D721Med (cell line): ENCODE results near the gene FLT4.

ENCODE experiments used
- DNase-seq: peaks from one replicate; pipeline ENCODE4 v3.0.0; 2011; ENCODE audit warnings: low spot score; ENCODE audit not compliant: insufficient read length
- FAIRE-seq: peaks from 2 replicates; lab custom pipeline; 2011; peaks lifted over from hg19 to GRCh38; lab: Jason Lieb, UNC
- TF ChIP-seq, protein P1 (sequence below): IDR thresholded peaks from 2 replicates; pipeline ENCODE4 v1.5.1; 2012; ENCODE audit warnings: mild to moderate bottlenecking, control low read depth; ENCODE audit not compliant: insufficient read depth; ENCODE audit errors: missing control alignments

FLT4 gene

DNA sequence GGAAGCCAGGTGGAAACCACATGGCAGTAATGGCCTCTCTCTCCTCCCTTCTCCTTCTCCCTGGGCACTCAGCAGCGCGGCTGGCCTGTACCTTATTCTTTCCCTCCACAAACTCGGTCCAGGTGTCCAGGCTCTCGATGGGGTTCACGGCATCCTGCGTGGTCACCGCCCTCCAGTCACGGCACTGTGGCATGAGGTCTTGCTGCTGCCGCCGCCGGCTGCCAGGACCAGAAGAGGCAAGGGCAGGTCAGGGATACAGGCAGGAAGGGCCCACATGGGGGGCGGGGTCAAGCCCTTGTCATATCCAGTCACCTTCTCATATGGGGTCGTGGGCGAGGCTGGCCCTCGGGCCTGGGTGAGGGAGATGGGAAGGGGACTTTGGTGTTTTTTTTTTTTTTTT is 25.6 kb downstream of the FLT4 start:
- DNase-seq (no peak), FAIRE-seq (no peak)
- TF ChIP-seq, protein P1, sequence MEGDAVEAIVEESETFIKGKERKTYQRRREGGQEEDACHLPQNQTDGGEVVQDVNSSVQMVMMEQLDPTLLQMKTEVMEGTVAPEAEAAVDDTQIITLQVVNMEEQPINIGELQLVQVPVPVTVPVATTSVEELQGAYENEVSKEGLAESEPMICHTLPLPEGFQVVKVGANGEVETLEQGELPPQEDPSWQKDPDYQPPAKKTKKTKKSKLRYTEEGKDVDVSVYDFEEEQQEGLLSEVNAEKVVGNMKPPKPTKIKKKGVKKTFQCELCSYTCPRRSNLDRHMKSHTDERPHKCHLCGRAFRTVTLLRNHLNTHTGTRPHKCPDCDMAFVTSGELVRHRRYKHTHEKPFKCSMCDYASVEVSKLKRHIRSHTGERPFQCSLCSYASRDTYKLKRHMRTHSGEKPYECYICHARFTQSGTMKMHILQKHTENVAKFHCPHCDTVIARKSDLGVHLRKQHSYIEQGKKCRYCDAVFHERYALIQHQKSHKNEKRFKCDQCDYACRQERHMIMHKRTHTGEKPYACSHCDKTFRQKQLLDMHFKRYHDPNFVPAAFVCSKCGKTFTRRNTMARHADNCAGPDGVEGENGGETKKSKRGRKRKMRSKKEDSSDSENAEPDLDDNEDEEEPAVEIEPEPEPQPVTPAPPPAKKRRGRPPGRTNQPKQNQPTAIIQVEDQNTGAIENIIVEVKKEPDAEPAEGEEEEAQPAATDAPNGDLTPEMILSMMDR: no peak

DNA sequence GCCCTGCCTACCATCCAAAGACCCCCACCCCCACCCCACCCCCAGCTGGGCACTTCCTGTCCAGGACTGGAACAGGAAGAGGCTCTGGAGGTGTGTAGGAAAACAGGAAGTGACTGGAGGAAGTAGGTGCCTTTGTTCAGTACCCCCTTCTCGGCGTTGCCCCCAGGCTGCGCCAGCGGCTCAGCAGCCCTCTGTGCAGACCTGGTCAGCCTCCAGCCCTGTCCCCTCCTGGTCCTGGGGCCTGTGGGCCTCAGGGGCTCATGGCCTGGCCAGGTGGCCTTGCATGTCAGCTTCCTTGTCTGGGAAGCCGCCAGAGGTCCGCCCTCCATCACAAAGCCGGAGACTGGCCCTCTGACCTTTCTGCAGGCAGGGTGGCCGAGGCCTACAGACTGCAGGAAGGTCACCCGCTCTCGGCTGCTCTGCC is 26.0 kb downstream of the FLT4 start:
- TF ChIP-seq, protein P1: no peak
- DNase-seq: no peak
- no peak for FAIRE-seq

DNA sequence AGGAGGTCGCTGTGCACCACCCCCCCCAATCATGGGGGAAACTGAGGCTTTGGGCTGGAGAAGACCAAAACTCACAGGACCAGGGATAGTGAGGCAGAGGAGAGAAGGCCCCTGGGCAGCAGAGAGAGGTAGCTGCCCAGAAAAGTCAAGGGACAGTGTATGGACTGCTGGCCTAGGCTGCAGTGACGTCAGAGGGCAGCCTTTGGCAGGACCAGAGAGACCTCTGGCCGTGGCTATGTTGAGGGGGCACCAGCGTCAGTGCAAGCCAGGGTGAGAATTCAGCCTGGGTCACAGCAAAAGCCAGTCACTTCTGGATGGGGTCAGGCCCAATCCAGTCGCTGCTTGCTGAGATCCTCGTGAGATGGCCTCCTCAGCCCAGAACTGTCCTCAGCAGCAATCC is 26.5 kb downstream of the FLT4 start:
- FAIRE-seq: no peak
- no peak for DNase-seq
- TF ChIP-seq, protein P1: no peak

DNA sequence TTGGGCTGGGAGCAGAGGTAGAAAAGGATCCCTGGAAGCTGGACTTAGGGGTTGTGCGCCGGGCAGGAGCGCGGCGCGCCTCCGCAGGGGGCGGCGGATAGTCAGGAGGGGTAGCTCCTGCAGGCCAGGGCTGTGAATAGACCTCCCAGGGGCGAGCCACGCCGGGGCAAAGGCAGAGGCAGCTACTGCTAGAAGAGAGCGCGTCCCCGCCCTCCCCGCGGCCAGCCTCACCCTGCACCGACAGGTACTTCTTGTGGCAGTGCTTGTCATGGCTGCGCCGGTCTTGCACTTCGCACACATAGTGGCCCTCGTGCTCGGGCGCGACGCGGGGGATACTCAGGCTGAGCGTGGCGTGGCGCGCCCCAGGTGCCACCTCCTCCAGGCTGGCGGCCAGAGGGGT is 28.1 kb downstream of the FLT4 start:
- no peak for DNase-seq
- no peak for FAIRE-seq
- TF ChIP-seq, protein P1: no peak

DNA sequence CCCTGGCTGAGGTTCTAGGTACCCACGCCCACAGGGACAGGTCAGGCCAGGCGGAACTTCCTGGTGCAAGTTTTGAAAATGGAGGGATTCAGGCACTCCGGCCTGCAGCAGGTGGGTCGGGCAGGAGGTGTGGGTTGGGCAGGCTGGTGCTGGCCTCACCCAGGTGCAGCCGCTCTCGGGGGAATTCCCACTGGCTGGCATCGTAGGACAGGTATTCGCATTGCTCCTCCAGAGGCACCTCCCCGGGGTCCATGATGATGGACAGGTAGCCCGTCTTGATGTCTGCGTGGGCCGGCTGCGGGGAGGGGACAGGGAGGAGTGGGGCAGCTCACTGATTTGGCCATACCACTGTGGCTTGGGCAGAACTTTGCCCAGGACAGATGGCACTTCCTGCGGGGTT is 29.4 kb downstream of the FLT4 start:
- no peak for FAIRE-seq
- TF ChIP-seq, protein P1: no peak

DNA sequence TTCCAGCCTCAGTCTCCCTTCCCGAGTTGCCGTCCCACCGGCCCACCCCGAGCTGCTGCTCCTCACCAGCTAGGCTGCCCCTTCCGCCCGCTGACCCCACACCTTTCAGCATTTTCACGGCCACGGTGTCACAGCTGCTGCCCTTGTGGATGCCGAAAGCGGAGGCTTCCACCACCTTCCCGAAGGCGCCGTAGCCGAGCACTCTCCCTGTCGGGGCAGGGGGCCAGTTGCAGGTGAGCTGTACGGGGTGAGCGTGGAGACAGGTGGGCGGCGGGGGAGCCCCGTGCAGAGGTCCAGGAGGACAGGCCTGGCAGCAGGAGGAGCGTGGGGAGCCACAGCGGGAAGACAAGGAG is 29.9 kb downstream of the FLT4 start:
- FAIRE-seq (no peak), DNase-seq (no peak)
- TF ChIP-seq, protein P1: no peak

More for the DNA sequence above, 29.4 kb downstream of the FLT4 start:
- no peak for DNase-seq

DNA sequence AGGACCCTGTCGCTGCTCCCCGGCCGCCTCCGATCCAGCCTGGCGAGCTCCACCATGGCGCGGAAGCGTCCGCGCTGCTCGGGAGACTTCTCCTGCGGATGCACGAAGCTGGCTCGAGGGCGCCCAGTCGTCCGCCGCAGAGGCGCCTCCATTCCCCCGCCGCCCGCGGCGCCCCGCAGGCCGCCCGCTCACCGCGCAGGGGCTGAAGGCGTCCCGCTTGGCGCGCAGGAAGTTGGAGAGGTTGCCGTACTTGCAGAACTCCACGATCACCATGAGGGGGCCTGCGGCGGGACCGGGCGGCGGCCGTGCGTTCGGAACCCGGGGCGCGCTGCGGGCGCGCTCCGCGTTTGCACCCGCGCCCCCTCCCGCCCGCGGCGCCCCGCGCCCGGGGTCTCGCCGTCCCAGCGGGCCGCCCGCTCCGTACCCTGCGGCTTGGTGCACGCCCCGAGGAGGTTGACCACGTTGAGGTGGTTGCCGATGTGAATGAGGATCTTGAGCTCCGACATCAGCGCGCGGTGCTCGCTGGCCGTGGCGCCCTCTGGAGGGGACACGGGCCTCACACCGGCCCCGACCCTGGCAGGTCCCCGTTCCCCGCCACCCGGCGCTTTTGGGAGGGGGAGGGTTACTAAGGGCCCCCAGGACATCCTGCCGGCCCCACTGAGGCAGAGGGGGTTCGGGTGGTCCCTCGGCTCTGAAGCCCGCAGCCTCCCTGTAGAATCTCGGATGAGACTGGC is 30.4 kb downstream of the FLT4 start:
- FAIRE-seq (no peak), DNase-seq (peak; percentile 93)
- TF ChIP-seq, protein P1: peak; percentile 40
